ENCODE data around the gene STAB2.

The STAB2 gene, protein sequence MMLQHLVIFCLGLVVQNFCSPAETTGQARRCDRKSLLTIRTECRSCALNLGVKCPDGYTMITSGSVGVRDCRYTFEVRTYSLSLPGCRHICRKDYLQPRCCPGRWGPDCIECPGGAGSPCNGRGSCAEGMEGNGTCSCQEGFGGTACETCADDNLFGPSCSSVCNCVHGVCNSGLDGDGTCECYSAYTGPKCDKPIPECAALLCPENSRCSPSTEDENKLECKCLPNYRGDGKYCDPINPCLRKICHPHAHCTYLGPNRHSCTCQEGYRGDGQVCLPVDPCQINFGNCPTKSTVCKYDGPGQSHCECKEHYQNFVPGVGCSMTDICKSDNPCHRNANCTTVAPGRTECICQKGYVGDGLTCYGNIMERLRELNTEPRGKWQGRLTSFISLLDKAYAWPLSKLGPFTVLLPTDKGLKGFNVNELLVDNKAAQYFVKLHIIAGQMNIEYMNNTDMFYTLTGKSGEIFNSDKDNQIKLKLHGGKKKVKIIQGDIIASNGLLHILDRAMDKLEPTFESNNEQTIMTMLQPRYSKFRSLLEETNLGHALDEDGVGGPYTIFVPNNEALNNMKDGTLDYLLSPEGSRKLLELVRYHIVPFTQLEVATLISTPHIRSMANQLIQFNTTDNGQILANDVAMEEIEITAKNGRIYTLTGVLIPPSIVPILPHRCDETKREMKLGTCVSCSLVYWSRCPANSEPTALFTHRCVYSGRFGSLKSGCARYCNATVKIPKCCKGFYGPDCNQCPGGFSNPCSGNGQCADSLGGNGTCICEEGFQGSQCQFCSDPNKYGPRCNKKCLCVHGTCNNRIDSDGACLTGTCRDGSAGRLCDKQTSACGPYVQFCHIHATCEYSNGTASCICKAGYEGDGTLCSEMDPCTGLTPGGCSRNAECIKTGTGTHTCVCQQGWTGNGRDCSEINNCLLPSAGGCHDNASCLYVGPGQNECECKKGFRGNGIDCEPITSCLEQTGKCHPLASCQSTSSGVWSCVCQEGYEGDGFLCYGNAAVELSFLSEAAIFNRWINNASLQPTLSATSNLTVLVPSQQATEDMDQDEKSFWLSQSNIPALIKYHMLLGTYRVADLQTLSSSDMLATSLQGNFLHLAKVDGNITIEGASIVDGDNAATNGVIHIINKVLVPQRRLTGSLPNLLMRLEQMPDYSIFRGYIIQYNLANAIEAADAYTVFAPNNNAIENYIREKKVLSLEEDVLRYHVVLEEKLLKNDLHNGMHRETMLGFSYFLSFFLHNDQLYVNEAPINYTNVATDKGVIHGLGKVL (N-terminal part only)
- 0 to 0.09 reads per million in 2 donors for total RNA-seq

DNA sequence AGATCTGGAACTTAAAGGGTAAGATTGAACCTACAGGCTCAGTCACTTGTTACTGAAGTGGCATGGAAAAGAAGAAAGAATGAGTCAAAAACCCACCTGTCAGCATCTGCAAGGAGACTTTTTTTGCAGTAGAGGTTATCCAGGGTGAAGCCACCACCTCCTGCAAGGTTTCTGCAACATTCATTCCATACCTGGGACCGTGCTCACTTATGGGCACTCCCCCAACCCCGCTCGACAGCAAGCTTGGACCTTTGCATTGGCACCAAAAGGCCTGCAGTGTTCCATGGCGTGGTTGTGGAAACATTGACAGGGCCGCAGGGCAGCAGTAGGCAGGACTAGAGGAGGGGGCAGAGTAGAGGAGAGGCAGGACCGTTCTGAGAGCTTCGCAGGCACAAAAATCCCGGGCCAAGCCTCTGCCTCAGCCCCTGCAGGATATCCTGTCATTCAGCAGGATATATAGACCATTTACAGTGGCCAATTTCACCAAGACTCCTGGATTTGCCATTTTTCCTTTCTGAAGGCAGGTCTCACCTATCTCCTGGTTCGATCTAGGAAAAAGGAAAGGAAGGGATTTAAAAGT lies at the start of gene STAB2:
Gene STAB2 (plus strand): TSS at position 483 of the 580 bp plus-strand sequence. CDS start 204 bp downstream, outside the sequence.
- DNase-seq, result no peak

- DNase-seq, result no peak
Observed at GRCh38 chr12:103538397-103538796, 48.7 kb upstream of the STAB2 start.

DNA sequence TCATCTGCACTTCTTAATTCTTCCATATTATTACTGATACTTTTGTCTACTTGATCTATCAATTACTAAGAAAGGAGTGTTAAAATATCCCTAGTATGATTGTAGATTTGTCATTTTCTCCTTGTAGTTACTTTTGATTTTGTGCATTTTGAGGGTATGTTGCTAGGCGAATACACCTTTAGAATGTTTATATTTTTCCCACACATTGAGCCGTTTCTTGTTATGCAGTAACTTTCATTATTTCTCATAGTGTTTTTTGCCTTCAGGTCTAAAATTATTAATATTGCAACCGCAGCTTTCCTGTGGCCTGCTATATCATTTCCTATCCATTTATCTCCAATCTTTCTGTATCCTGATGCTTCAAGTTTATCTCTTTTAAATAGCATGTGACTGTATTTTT lies 46.8 kb upstream of the STAB2 start:
- DNase-seq, result no peak

- no peak for DNase-seq
Observed at GRCh38 chr12:103542078-103542477, 45.0 kb upstream of the STAB2 start.

- DNase-seq, result no peak
Observed at GRCh38 chr12:103546959-103547358, 40.1 kb upstream of the STAB2 start.

DNA sequence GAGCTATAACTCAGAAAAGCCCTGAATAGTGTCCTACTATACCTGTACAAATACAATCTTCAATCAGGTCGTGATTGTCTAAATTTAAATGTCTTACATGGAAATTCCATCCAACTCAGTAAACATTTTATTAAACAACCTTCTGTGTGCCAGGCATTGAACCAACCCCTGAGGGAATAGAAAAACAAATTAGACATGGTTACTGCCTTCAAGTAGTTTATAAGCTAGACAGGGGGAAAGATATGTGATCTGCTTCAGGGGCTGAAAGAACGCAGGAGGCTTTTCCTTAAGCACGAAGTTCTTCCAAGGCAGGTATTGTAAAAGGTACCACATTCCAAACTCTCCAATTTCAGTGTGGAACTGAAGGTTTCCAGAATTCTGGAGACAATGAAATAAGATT lies 39.7 kb upstream of the STAB2 start:
- no peak for DNase-seq

- DNase-seq, result no peak
Observed at GRCh38 chr12:103547929-103548328, 39.1 kb upstream of the STAB2 start.

DNA sequence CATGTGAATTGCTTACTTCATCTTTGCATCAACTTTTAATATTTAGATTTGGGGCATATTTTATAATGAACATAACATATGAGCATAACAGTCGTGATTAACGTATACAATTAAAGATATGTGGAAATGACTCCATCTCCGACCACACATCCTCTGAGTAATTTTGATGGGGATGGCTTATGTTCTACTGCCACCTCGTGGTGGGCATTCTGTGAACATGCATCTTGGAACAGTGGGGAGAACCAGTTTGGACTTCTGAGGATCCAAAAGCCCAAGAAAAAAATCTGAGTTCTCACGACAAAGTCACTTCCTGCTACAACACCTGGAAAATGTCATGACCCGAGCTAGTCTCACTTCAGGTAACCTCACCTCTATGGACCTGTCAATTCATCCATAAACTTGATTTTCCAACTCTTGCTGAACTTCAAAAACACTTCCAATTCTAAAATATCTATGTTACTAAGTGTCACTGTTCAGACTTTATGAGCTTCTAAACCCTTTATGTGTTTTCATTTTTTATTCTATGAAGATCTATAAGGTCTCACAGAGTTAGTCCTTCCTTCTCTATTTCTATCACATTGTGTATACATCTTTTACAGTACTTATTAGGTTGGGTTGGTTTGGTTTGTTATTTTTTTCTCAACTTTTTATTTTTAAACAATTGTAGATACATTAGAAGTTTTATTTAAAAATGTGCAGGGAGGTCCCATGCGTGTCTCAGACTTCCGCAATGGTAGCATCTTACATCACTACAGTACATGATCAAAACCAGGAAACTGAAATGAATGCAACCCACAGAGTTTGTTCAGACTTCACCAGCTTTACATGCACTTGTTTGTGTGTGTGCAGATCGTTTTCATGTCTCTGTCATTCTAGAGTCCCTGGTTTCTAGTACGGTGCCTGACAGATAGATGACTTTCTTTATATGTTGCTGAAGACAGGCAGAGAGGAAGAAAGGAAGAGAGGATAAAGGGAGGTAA lies 38.2 kb upstream of the STAB2 start:
- no peak for DNase-seq

DNA sequence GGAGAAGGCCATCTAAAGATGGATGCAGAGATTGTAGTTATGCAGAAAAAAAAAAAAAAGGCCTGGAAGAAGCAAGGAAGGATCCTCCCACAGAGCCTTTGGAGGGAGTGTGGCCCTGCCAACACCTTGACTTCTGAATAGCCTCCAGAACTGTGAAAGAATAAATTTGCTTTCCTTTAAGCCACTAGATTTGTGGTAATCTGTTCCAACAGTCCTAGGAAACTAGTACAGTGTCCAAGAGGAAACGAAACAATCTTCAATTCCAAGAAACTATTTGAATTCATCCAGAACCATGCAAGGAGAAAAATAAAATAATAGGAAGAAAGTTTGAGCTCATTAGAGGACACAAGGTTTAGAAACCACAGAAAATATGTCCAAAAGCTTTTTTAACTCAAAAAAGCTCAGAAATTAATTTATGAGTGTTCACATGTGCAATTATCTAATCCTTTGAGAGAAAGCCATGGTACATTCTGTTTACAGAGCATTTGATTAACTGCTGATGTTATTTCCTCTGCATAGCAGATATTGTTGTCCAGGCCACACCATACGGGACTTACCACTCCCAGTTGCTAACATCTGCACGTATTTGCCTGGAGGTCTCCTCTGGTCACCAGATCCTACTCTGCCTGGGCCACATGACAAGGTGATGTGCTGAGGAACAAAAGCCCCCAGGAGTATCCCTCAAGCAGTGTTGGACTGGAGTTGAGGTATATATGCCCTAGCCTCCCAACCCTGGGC lies 30.0 kb upstream of the STAB2 start:
- no peak for DNase-seq

GRCh38 chr12:103557628-103558010 lies 29.5 kb upstream of the STAB2 start:
- DNase-seq, result no peak

DNA sequence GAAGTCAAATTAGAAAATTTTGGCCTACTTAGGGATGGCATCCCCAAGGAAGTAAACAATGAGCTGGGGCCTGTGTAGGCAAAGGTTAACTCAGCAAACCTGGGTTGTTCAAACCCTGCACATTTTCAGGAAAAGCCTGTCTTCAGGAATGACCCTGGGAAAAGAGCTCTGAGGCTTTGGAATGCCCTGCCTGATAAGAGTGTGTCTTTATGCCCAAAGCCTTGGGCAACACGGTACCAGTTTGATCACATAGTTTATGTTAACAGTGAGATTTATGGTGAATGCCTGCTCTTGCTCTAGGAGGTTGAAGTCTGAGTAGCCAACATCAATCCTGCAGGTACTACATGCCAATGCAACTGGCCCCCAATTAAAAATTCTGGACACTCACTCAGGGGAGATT lies 28.2 kb upstream of the STAB2 start:
- no peak for DNase-seq

GRCh38 chr12:103560604-103561101 lies 26.4 kb upstream of the STAB2 start:
- no peak for DNase-seq

DNA sequence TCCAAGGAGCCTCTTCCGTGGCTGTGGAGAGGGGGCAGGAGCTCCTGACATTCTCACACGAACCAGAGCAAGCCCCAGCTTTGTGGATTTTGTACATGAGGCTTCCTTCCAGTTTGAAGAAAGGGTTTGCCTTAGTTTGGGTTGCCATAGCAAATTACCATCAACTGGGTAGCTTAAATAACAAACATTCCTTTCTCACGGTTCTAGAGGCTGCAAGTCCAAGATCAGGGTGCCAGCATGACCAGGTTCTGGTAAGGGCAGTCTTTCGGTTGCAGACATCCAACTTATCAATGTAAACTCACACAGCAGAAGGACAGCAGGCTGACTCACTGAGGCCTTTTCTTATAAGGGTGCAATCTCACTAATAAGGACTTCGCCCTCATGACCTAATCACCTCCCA lies 25.9 kb upstream of the STAB2 start:
- DNase-seq, result no peak

GRCh38 chr12:103566398-103566797 lies 20.7 kb upstream of the STAB2 start:
- DNase-seq, result no peak

DNA sequence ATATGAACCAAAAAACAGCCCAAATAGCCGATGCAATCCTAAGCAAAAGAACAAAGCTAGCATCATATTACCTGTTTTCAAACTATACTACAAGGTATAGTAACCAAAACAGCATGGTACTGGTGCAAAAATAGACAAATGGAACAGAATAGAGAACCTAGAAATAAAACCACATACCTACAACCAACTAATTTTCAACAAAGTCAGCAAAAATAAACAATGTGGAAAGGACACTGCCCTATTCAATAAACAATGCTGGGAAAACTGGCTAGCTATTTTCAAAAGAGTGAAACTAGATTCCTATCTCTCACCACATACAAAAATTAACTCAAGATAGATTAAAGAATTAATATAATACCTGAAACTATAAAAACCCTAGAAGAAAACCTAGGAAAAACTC lies 17.8 kb upstream of the STAB2 start:
- no peak for DNase-seq

- DNase-seq, result no peak
Observed at GRCh38 chr12:103571286-103571685, 15.8 kb upstream of the STAB2 start.

GRCh38 chr12:103572312-103573045 lies 14.6 kb upstream of the STAB2 start:
- no peak for DNase-seq

GRCh38 chr12:103573185-103573584 lies 13.9 kb upstream of the STAB2 start:
- DNase-seq, result no peak

- DNase-seq, result no peak
Observed at GRCh38 chr12:103578926-103579325, 8.1 kb upstream of the STAB2 start.

- DNase-seq, result no peak
Observed at GRCh38 chr12:103580026-103580425, 7.0 kb upstream of the STAB2 start.

Measured in activated gamma-delta T cell (primary cell).